Measurements from ENCODE around the gene PCGF3.
"Not testable (repeated sequence)": the region's sequence is repeated elsewhere in the genome, so short reads cannot be mapped to it uniquely, and the experiment has no call there.

The PCGF3 gene

GRCh38 chr4:791898-792625 lies 86.4 kb downstream of the PCGF3 start:
- DNase-seq (ENCODE audit: extremely low read depth in 1 of 2, low read depth in 1 of 2): no peak

GRCh38 chr4:792626-793092 lies 87.0 kb downstream of the PCGF3 start:
- DNase-seq (ENCODE audit: extremely low read depth in 1 of 2, low read depth in 1 of 2): no peak

- no peak for DNase-seq (ENCODE audit: extremely low read depth in 1 of 2, low read depth in 1 of 2)
Measured at GRCh38 chr4:793093-793861, 87.6 kb downstream of the PCGF3 start.

- DNase-seq (ENCODE audit: extremely low read depth in 1 of 2, low read depth in 1 of 2): no peak
Measured at GRCh38 chr4:793941-794621, 88.4 kb downstream of the PCGF3 start.

GRCh38 chr4:794900-795725 lies 89.5 kb downstream of the PCGF3 start:
- DNase-seq (ENCODE audit: extremely low read depth in 1 of 2, low read depth in 1 of 2): no peak

GRCh38 chr4:795726-796119 lies 90.1 kb downstream of the PCGF3 start:
- no peak for DNase-seq (ENCODE audit: extremely low read depth in 1 of 2, low read depth in 1 of 2)

- no peak for DNase-seq (ENCODE audit: extremely low read depth in 1 of 2, low read depth in 1 of 2)
Measured at GRCh38 chr4:796206-796605, 90.6 kb downstream of the PCGF3 start.

- DNase-seq (ENCODE audit: extremely low read depth in 1 of 2, low read depth in 1 of 2): no peak
Measured at GRCh38 chr4:797066-797465, 91.4 kb downstream of the PCGF3 start.

- no peak for DNase-seq (ENCODE audit: extremely low read depth in 1 of 2, low read depth in 1 of 2)
Measured at GRCh38 chr4:801436-802124, 95.9 kb downstream of the PCGF3 start.

- DNase-seq (ENCODE audit: extremely low read depth in 1 of 2, low read depth in 1 of 2): no peak
Measured at GRCh38 chr4:803884-804283, 98.3 kb downstream of the PCGF3 start.

- no peak for DNase-seq (ENCODE audit: extremely low read depth in 1 of 2, low read depth in 1 of 2)
Measured at GRCh38 chr4:804804-805203, 99.2 kb downstream of the PCGF3 start.

- not testable (repeated sequence) for DNase-seq (ENCODE audit: extremely low read depth in 1 of 2, low read depth in 1 of 2)
Measured at GRCh38 chr4:806979-807378, 101.3 kb downstream of the PCGF3 start.

GRCh38 chr4:807792-808191 lies 102.2 kb downstream of the PCGF3 start:
- DNase-seq (ENCODE audit: extremely low read depth in 1 of 2, low read depth in 1 of 2): no peak

GRCh38 chr4:808860-809570 lies 103.4 kb downstream of the PCGF3 start:
- DNase-seq (ENCODE audit: extremely low read depth in 1 of 2, low read depth in 1 of 2): no peak

- no peak for DNase-seq (ENCODE audit: extremely low read depth in 1 of 2, low read depth in 1 of 2)
Measured at GRCh38 chr4:813900-814299, 108.3 kb downstream of the PCGF3 start.

GRCh38 chr4:814312-814850 lies 108.7 kb downstream of the PCGF3 start:
- DNase-seq (ENCODE audit: extremely low read depth in 1 of 2, low read depth in 1 of 2): no peak

GRCh38 chr4:815464-816146 lies 110.0 kb downstream of the PCGF3 start:
- no peak for DNase-seq (ENCODE audit: extremely low read depth in 1 of 2, low read depth in 1 of 2)

- DNase-seq (ENCODE audit: extremely low read depth in 1 of 2, low read depth in 1 of 2): no peak
Measured at GRCh38 chr4:818106-818921, 112.7 kb downstream of the PCGF3 start.
